ENCODE results near the gene FIGLA.

FIGLA gene

DNA sequence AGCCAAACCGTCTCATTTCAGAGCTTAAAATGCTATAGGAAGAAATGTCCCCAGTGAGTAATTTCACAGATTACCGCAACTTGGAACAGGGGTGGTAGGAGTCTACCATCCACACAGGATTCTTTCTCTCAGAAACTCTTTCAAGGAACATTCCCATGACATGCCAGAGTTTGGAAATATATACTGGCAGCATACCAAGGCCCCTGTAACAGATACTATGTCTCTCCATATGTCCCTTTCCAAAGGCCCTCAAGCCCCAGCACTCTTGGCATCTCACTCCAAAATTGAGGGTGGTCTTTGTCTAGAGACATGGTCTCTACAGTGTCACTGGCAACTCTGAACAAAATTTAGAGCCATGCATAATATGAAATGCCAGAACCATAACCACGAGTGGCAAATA, 11.0 kb downstream of the FIGLA start:
- H3F3A ChIP-seq (ENCODE audit: low read depth): no peaks in the 10 kb centered on the region; the same call in 1 of the 2 replicates
- no peak overlapping the region for H2AFZ ChIP-seq (ENCODE audit: low read length)
- H3K9me3 ChIP-seq (ENCODE audit: insufficient read depth, low read depth, low read length): no peaks in the 10 kb centered on the region
- no peak overlapping the region for H3K4me2 ChIP-seq (ENCODE audit: low read depth, low read length, poor library complexity, severe bottlenecking)
- H3K9ac ChIP-seq (ENCODE audit: low read depth, low read length, poor library complexity, severe bottlenecking): no peak overlapping the region
- no peaks in the 10 kb centered on the region for H3K27me3 ChIP-seq (ENCODE audit: insufficient read depth, low read length, poor library complexity, severe bottlenecking)
- no peaks in the 10 kb centered on the region for H3K4me1 ChIP-seq (ENCODE audit: insufficient read depth, low read length, poor library complexity, severe bottlenecking)
- H3K4me3 ChIP-seq (ENCODE audit: low read length, poor library complexity, severe bottlenecking): no peak overlapping the region
- H4K20me1 ChIP-seq (ENCODE audit: insufficient read depth, low read length, poor library complexity, severe bottlenecking): no peaks in the 10 kb centered on the region
- H3K36me3 ChIP-seq (ENCODE audit: insufficient read depth, low read length): no peaks in the 10 kb centered on the region
- no peak for TF ChIP-seq CTCF (conservative IDR thresholded peaks at IDR 0.05; ENCODE audit: low read length)
- no peaks in the 10 kb centered on the region for H3K79me2 ChIP-seq (ENCODE audit: insufficient read depth, low read length)
- H3K9me2 ChIP-seq (replicated peaks; ENCODE audit: low read depth, low read length): no peaks in the 10 kb centered on the region

- no peaks in the 10 kb centered on the region for H3K79me2 ChIP-seq (ENCODE audit: insufficient read depth, low read length)
- H3F3A ChIP-seq (ENCODE audit: low read depth): no peaks in the 10 kb centered on the region; the same call in 1 of the 2 replicates
- H3K4me3 ChIP-seq (ENCODE audit: low read length, poor library complexity, severe bottlenecking): no peak overlapping the region
- H3K4me1 ChIP-seq (ENCODE audit: insufficient read depth, low read length, poor library complexity, severe bottlenecking): no peaks in the 10 kb centered on the region
- H3K27me3 ChIP-seq (ENCODE audit: insufficient read depth, low read length, poor library complexity, severe bottlenecking): no peaks in the 10 kb centered on the region
- no peaks in the 10 kb centered on the region for H3K9me3 ChIP-seq (ENCODE audit: insufficient read depth, low read depth, low read length)
- H3K9me2 ChIP-seq (replicated peaks; ENCODE audit: low read depth, low read length): no peaks in the 10 kb centered on the region
- no peak overlapping the region for H3K9ac ChIP-seq (ENCODE audit: low read depth, low read length, poor library complexity, severe bottlenecking)
- TF ChIP-seq CTCF (conservative IDR thresholded peaks at IDR 0.05; ENCODE audit: low read length) (no peak), EZH2phosphoT487 (IDR thresholded peaks at IDR 0.05; ENCODE audit: borderline replicate concordance) (no peak)
- H4K20me1 ChIP-seq (ENCODE audit: insufficient read depth, low read length, poor library complexity, severe bottlenecking): no peaks in the 10 kb centered on the region
- no peak overlapping the region for H2AFZ ChIP-seq (ENCODE audit: low read length)
- H3K4me2 ChIP-seq (ENCODE audit: low read depth, low read length, poor library complexity, severe bottlenecking): no peak overlapping the region
- H3K36me3 ChIP-seq (ENCODE audit: insufficient read depth, low read length): no peaks in the 10 kb centered on the region
These were observed 11.8 kb downstream of the FIGLA start for GRCh38 chr2:70778676-70779075.

DNA sequence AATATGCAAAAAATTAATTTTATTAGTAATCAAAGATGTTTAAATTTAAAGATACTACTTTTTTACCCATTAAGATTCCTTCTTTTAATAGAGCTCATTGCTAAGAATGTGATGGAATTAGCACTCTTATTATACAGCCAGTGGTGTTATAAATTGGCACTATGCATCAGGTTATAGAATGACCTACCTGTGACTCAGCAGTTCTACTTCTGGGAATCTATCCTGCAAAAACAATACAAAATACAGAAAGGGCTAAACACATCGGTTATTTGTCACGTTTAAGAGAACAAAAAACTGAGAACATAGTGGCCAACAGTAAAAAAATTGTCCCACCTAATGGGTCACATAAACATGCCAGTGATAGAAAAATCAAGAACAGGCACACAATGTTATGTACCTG, 13.0 kb downstream of the FIGLA start:
- Histone ChIP-seq H3K79me2 (ENCODE audit: insufficient read depth, low read length) (no peaks in the 10 kb centered on the region), H3K27me3 (ENCODE audit: insufficient read depth, low read length, poor library complexity, severe bottlenecking) (no peaks in the 10 kb centered on the region)
- TF ChIP-seq EZH2phosphoT487 (IDR thresholded peaks at IDR 0.05; ENCODE audit: borderline replicate concordance) (no peak), CTCF (conservative IDR thresholded peaks at IDR 0.05; ENCODE audit: low read length) (no peak)

More for the DNA sequence above, 13.0 kb downstream of the FIGLA start:
- Histone ChIP-seq H3K9me3 (ENCODE audit: insufficient read depth, low read depth, low read length) (no peaks in the 10 kb centered on the region), H4K20me1 (ENCODE audit: insufficient read depth, low read length, poor library complexity, severe bottlenecking) (no peaks in the 10 kb centered on the region), H3K9me2 (replicated peaks; ENCODE audit: low read depth, low read length) (no peaks in the 10 kb centered on the region), H3K36me3 (ENCODE audit: insufficient read depth, low read length) (no peaks in the 10 kb centered on the region), H2AFZ (ENCODE audit: low read length) (no peak overlapping the region), H3K4me3 (ENCODE audit: low read length, poor library complexity, severe bottlenecking) (no peak overlapping the region), H3F3A (ENCODE audit: low read depth) (no peaks in the 10 kb centered on the region; the same call in 1 of the 2 replicates), H3K4me2 (ENCODE audit: low read depth, low read length, poor library complexity, severe bottlenecking) (no peak overlapping the region), H3K9ac (ENCODE audit: low read depth, low read length, poor library complexity, severe bottlenecking) (no peak overlapping the region), H3K4me1 (ENCODE audit: insufficient read depth, low read length, poor library complexity, severe bottlenecking) (no peaks in the 10 kb centered on the region)
